H54 (cell line): ENCODE results near the gene VPS11.

Source experiments
- DNase-seq: peaks from one replicate; pipeline ENCODE4 v3.0.0; 2011; ENCODE audit warnings: low spot score, mixed read lengths; ENCODE audit not compliant: insufficient read length
- FAIRE-seq: peaks from 3 replicates; lab custom pipeline; 2011; peaks lifted over from hg19 to GRCh38; lab: Jason Lieb, UNC
- POLR2A ChIP-seq: IDR thresholded peaks from 2 replicates; pipeline ENCODE4 v1.6.1; 2011; ENCODE audit warnings: low read depth, mild to moderate bottlenecking, low read length

Gene VPS11

GRCh38 chr11:119108146-119108856 lies 40.7 kb downstream of the VPS11 start:
- FAIRE-seq (peak; percentile 53), DNase-seq (peak; percentile 35)
- TF ChIP-seq POLR2A = no peak

- DNase-seq = no peak
- TF ChIP-seq POLR2A = no peak
- no peak for FAIRE-seq
Measured at GRCh38 chr11:119108857-119109221, 41.2 kb downstream of the VPS11 start.

- FAIRE-seq (no peak), DNase-seq (no peak)
- TF ChIP-seq POLR2A = no peak
Measured at GRCh38 chr11:119109843-119110242, 42.2 kb downstream of the VPS11 start.

DNA sequence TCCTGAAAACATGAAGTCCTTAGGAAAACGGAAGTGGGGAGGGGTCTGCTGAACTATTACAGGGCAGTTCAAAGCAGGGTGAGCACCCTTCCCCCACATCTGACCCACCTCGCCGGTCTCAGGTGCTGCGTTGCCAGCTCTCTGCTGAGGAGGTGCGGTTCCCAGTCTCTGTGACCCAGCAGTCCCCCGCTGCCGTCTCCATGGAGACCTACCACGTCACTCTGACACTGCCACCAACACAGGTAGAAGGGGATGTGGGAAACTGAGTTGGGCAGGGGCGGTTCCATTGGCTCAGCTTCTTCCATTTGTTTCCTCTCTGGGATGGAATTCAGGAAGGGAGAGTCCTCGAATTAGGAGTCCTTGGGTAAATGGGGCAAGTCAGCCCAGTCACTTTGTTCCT lies 42.8 kb downstream of the VPS11 start:
- FAIRE-seq (no peak), DNase-seq (no peak)

DNA sequence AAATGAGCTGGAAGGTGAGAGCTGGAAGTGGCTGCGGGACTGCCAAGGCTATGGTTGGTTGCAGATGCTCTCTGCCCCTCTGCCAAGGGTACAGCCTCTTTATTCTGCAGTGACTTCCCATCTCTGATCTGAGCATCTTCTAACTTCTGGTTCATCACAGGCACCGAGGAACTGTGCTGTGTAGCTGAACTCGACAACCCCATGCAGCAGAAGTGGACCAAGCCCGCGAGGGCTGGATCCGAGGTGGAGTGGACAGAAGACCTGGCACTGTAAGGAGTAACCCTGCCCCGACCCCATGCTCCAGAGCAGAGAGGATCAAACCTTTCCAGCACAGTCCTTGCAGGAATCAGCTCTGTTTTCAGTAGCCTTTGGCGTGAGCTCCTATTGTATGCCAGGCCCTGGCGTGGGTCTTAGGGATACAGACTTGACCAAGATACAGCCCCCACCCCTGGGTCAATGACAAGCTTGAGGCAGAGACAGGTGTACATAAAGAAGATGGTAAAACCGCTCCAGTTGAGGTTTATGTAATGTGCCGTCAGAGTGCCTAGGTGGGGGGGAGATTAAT lies 43.8 kb downstream of the VPS11 start:
- FAIRE-seq = no peak
- no peak for TF ChIP-seq POLR2A
- no peak for DNase-seq

More for the DNA sequence above, 42.8 kb downstream of the VPS11 start:
- TF ChIP-seq POLR2A = no peak

DNA sequence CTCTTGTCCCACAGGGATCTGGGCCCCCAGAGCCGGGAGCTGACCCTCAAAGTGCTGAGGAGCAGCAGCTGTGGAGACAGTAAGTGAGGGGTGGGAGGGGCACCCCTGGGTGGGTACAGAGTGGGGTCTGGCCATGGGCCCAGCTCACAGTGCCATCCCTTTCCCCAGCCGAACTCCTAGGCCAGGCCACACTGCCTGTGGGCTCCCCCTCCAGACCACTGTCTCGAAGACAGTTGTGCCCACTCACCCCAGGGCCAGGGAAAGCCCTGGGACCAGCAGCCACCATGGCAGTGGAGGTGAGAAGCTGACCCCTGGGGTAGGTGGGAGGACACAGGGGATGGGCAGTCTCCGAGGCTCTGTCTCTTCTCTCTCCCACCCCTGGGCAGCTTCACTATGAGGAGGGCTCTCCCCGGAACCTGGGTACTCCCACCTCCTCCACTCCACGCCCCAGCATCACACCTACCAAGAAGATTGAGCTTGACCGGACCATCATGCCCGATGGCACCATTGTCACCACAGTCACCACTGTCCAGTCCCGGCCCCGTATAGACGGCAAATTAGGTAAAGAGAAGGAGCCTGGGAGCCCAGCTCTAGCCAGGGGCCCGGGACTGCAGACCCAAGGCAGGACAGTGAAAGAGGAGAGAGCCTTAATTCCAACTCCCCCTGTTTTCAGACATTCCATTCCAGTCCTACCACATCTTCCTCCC lies 44.8 kb downstream of the VPS11 start:
- no peak for FAIRE-seq
- TF ChIP-seq POLR2A = no peak
- no peak for DNase-seq

DNA sequence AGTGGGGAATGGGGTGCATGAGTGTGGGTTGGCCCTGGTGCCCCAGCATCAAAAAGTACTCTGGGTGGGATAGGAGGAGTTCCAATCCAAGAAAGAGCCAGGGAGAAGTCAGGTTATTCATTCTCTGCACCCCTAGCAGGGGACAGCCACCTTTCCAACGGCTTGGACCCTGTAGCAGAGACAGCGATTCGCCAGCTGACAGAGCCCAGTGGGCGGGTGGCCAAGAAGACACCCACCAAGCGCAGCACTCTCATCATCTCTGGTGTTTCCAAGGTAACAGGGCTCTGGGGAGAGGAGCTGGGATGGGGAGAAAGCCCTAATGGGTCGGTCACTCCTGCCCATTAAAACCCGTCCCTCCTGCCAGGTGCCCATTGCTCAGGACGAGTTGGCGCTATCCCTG lies 46.1 kb downstream of the VPS11 start:
- DNase-seq (no peak), FAIRE-seq (no peak)
- TF ChIP-seq POLR2A = no peak

DNA sequence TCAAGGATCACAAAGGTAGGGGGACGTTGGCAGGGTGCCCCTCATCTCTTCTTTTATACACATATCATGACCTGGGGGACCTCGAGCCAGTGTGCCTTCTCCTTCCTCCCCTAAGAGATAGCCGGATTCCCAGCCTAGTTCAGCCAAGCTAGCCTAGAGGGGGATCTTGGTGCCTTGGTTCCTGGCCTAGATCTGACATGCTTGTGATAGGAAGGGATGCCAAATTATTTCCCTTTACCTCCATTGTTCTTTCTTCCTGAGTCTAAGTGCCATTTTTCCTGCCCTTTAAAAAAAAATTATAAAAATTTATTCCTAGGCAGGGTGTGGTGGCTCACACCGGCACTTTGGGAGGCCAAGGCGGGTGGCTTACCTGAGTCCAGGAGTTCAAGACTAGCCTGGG lies 46.7 kb downstream of the VPS11 start:
- no peak for TF ChIP-seq POLR2A
- no peak for DNase-seq
- FAIRE-seq = no peak

- no peak for FAIRE-seq
- no peak for DNase-seq
- no peak for TF ChIP-seq POLR2A
Measured at GRCh38 chr11:119115484-119116234, 48.0 kb downstream of the VPS11 start.

DNA sequence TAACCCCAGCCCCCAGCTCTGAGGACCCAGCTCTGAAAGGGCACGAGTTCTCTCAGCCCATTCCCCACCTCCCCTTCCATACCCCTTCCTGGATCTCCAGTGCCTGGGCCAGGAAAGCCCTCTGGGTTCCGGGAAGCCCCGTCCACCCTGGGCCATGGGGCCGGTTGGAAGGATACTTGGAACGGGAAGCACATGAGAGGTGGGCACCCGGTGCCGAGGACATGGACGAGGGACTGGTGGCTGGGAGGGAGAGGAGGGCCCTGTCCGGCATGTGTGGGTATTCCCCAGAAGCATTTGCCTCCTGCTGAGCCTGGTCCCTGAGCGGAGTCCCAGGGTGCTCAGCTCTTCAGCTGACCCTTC lies 48.6 kb downstream of the VPS11 start:
- no peak for DNase-seq
- FAIRE-seq = no peak
- no peak for TF ChIP-seq POLR2A

GRCh38 chr11:119116601-119117000 lies 49.0 kb downstream of the VPS11 start:
- no peak for TF ChIP-seq POLR2A
- no peak for DNase-seq
- FAIRE-seq = no peak

- FAIRE-seq (no peak), DNase-seq (no peak)
- no peak for TF ChIP-seq POLR2A
Measured at GRCh38 chr11:119117004-119117706, 49.5 kb downstream of the VPS11 start.

DNA sequence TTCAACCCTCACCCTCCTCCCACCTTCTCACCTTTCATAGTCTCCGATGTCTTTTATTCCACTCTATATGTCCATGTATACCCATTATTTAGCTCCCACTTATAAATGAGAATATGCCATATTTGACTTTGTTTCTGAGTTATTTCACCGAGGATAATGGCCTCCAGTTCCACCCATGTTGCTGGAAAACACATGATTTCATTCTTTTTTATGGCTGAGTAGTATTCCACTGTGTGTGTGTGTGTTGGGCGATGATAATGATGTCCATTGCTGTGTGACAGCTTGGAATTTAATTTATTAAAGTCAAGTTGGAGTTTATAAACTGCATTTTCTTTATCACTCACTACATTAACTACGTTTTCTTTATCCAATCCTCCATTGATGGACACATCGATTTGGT lies 50.6 kb downstream of the VPS11 start:
- TF ChIP-seq POLR2A = no peak

More for the DNA sequence above, 50.6 kb downstream of the VPS11 start:
- no peak for FAIRE-seq
- DNase-seq = no peak
